Ovary (tissue), 3 donors: ENCODE measurements around the gene COL5A1.

Experiments
- EP300 ChIP-seq: sonication (generic); formaldehyde crosslinking; IDR thresholded peaks from one replicate; pipeline ENCODE4 v1.6.1; 2017; ENCODE audit warnings: antibody characterized with exemption
- TF ChIP-seq, protein P1 (sequence below), 3 donors: fragments of 450-650 bp in 2 of 3; fragments of 200-600 bp in 1 of 3; IDR thresholded peaks; one replicate each; pipeline versions ENCODE4 v1.5.1 to v1.8.0; 2016 to 2022; ENCODE audit warnings: antibody characterized with exemption in 3 of 3, mild to moderate bottlenecking in 1 of 3
- donor health status: DM: no; HTN: no; CAD: no.

DNA sequence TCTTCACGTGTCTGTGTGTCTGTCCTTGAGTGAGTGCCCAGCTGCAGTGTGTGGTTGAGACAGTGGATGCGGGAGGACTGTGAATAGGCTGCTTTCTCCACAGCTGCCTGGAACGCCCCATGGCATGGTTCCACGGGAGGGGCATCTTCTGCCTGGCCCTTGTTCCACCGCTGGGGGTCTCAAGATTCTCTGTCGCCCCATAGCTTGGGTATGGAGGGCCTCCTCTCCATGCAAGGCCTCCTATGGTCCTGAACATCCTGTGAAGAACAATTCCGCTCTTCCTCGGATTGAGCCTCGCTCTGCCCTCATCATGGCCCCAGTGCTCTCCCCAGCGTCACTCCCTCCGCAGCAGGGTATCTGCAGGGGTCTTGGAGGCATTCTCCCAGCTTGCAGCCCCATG is 36.1 kb downstream of the COL5A1 start:
- TF ChIP-seq, protein P1, sequence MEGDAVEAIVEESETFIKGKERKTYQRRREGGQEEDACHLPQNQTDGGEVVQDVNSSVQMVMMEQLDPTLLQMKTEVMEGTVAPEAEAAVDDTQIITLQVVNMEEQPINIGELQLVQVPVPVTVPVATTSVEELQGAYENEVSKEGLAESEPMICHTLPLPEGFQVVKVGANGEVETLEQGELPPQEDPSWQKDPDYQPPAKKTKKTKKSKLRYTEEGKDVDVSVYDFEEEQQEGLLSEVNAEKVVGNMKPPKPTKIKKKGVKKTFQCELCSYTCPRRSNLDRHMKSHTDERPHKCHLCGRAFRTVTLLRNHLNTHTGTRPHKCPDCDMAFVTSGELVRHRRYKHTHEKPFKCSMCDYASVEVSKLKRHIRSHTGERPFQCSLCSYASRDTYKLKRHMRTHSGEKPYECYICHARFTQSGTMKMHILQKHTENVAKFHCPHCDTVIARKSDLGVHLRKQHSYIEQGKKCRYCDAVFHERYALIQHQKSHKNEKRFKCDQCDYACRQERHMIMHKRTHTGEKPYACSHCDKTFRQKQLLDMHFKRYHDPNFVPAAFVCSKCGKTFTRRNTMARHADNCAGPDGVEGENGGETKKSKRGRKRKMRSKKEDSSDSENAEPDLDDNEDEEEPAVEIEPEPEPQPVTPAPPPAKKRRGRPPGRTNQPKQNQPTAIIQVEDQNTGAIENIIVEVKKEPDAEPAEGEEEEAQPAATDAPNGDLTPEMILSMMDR (IDR thresholded peaks at IDR 0.05): no peak
- no peak for TF ChIP-seq EP300
